SIG-M5 treated with dmso at 0.1 percent for 504 hours (cell line): ENCODE results near the gene RAI1.

ENCODE experiments used
- DNase-seq: peaks from one replicate; lab custom pipeline; 2025; ENCODE audit not compliant: unreplicated experiment; lab: John Stamatoyannopoulos, UW

Gene RAI1

DNA sequence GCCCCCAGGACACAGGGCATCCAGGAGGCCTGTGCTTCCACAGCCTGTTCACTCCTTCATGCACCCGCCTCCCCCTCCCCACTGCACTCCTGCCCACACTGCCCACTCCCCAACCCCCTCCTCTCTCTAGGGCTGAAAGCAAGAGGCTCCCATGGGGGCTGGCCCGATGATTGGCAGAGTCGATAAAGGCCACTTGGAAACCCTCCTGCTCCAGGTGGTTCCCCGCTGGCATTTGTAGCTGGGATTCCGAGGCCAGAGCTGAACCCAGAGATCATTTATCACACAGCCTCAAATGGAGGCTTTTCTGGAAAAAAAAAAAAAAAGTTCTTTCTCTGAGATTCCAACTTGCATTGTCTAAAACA, 81.5 kb downstream of the RAI1 start:
- no peak for DNase-seq

DNA sequence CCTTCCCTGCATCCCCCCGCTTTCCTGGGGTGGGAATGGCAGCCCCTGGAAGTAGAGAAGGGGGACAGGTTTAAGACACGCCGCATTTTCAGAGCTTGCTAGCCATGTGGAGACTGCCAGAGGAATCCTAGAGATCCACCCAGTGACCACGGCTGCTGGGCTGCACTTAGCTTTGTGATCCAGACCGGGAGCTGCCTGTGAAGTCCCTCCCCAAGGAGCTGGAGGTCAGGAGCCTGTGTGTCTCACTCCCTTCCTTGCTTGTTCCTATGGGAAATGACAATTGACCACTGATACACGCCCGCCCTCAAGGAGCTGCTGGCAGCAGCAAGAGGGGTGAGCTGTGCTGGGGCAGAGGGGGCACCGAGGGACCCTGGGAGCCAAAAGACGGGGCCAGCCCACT, 81.9 kb downstream of the RAI1 start:
- no peak for DNase-seq

DNA sequence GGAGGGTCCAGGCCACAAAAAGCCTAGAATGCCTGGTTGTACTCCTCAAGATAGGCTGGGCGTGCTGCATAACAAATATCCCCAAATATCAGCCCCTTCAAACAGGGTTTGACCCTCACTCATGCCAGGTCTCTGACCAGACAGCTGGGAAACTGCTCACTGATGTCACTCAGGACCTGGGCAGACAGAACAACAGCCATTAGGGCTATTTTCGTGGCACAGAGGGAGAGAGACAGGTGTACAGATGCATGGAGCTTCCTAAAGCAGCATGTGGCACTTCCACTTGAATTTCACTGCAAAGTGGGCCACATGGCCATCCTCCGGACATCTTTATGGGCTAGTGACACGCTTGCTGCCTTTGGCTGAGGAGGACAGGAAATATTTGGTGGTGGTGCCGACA, 82.5 kb downstream of the RAI1 start:
- DNase-seq: no peak

DNA sequence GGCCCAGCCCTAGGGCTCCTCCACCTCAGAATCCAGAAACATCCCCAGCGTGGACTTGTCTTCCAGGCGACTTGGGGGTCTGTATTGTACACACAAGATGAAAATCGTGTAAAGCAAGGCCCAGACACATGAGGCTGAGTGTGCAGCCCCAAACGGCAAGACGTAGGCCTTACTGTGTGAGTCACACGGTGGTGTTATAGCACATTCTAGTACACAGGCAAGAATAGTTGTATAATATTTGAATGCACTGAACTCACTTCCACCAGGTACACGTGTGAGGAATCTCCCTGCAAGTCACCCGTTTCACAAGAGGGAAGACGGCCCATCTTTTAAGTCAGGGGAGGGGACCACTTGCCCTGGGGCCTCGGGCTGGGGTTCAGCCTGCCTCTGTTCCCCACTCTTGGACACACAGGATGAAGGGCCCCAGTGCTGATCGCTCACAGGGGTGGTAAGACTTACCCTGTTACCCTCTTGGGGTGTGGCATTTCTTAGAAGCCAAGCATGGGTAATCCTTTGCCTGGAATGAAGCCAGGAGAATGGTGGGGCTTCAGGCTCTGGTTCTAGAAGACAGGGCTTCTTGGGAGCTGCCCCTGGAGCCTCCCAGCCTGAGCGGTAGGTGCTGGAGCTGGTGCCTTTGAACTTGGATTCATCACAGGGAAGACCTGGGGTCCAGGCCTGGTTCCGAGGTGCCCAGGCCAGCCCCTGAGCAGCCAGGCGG, 84.3 kb downstream of the RAI1 start:
- DNase-seq: no peak

DNA sequence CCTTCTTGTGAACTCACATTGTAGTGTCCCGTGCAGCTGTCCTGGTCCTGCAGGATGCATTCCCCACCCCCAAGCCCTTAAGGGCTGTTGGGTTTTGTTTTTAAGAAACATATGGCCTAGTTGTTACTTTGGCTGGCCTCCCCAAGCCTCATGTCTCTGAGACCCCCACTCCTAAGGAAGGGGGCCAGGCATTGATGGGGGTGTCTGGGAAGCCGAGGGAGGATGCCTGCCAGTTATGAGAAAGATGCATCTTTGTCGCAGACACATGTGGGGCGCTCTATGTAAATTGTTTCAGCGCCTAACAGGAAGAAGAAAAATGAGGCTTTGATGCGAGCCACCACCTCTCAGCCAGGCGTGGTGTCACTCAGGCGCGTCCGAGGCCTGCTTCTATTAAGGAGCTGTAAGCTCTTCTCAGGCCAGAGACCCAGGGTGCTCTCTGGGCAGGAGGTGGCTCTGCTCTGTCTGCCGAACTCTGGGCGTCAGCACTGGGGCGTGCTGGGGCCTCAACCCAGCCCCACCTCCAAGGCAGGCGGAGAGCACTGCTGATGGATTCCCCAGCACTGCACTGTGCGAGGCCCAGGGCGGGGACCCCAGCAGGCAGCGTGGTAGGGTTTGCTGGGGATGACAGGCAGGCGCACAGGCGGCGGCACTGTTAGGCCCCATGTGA, 85.0 kb downstream of the RAI1 start:
- no peak for DNase-seq

DNA sequence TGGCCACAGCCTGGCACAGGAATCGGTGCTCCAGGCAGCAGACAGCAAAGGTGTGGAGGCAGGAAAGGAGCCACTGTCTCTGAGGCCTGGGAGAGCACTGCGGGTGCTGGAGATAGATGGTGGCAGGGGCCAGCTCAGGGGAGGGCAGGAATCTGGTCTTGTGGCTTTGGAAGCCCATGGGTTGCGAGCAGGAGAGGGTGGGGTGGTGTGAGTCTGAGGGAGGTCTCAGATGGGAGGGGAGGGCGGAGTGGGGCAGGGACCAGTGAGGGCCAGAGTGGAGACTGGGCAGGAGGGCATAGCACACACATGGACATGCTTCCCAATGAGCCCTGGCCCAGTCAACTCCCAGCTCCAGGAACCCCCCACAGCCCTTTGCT, 85.5 kb downstream of the RAI1 start:
- DNase-seq: no peak

DNA sequence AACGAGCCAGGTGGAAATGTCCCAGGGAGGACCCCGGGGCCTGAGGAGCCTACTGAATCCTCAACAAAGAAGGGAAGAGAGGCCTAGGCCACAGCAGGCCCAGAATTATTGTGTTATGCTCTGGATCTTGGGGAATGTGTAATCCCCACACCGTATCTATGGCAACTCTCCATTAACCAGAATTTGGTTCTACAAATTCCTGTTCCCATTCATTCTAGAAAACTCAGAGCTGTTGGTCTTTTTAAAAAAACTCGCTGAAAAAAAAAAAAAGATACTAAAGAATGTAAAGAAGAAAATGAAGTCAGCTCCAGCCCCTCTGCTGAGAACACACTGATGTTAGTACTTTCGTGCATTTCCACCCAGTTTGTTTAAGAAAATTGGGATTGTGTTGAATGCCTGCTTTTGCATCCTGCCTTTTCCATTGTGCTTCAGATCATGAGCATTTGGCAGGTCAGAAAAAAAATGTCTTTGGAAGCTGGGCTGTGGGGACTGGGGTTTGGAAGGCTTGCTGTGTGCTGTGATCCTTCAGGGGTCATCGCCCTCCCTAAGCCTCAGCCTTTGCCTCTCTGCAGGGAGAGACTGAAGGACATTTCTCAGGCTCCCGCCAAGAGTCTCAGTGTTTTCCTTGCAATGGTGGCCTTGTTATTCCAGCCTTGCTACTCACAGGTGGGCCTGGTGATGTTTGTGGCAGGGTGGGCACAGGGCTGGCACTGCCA, 86.1 kb downstream of the RAI1 start:
- DNase-seq: no peak

DNA sequence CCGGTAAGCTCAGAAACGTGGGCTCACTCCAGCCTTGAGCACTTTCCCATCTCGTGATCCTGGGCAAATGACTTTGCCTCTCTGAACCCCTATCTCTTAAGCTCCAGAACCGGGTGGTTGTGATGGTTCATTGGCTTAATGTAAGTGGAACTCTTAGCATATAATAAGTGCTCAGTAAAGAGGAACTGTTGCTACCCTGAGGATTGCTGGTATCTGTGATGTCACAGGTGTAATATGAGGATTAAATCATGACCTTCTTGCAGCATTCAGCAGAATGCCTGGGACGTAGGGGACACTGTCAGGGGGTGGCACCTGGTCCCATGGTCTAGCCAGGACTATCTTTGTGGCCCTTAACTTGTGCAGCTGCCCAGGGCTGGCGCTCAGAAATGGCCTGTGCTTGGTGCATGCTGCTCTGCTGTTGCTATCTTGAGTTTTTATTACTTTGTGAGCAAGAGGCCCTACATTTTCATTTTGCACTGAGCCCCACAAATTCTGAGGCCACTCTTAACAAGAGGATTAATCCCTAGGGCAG, 86.7 kb downstream of the RAI1 start:
- DNase-seq: no peak

DNA sequence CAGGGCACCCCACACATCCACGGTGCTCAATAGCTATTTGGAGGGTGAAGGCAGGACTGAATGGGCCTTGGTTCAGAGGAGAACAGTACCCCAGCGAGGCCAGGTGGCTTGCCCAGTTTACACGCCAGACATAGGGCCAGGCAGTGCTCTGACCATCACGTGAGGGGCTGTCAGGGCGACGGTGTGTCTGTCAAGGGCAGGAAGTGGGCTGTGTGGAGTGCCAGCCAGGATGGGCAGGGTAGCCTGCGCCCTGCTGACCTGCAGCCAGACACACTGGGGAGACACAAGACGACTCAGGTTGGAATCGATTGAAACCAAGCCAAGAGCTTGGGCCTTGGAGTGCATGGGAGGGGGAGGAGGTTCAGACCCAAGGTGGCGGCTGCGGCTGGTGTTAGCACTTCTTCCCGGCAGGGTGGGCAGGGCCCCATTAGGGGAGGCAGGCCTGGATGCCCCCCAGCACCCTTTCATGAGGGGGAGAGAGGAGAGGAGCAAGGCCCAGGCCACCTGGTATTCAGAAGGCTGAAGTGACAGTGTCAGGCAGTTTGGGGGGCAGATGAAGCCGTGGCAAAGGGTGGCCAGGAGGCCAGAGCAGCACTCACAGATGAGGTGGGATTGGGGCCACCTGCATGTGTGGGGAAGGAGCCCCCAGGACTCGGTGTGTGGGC, 87.3 kb downstream of the RAI1 start:
- DNase-seq: no peak

DNA sequence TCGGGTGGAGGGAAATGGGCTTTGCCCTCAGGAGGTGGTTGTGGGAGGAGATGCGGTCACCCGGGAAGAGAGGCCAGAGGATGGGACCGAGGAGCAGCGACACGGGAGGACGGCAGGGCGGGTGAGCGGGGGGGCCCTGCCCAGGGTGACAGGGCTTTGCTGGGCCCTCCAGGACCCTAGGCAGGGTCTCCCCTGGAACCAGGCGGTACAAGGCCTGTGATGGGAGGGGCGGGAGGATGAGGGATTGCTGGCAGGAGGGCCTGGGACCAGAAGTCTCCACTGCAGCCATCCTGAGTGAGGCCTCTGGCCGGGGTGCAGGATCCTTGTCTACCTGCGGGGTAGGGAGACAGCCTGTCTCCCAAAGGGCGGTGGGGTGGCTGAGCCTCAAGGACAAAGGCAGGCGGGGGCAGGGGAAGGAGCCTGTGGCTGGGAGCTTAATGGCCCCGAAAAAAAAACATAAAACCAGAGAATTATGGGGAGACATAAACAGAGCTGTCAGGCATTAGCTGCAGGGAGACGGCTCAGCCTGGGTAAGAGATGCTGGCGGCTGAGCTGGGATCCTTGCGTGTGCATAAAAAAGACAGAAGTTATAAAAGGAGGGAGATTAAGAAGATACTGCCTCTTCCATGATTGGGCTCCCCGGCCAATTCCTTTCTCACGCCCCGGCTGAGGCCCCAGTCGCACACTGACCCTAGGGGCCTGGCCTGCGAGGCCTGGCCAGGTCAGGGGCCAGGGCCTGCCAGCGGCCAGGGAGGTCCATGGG, 88.8 kb downstream of the RAI1 start:
- DNase-seq: no peak

DNA sequence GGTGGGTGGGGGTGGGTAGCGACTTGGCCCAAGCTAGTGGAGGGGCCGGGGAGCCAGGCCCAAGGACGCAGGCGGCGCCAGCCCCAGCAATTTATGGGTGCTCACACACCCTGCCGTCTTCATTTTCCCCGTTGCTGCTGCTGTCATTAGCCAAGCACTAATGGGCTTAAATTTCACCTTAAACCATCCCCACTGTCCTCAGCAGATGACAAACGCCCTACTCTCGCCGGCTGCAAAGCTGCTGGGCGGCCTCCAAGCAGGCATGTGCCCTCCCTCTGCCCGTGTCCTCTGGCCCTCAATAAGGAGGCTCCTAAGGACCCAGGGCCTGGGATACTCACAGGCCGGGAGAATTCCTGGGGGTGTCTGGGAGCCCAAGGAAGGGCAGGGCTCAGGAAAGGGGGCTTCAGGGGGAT, 89.4 kb downstream of the RAI1 start:
- no peak for DNase-seq

DNA sequence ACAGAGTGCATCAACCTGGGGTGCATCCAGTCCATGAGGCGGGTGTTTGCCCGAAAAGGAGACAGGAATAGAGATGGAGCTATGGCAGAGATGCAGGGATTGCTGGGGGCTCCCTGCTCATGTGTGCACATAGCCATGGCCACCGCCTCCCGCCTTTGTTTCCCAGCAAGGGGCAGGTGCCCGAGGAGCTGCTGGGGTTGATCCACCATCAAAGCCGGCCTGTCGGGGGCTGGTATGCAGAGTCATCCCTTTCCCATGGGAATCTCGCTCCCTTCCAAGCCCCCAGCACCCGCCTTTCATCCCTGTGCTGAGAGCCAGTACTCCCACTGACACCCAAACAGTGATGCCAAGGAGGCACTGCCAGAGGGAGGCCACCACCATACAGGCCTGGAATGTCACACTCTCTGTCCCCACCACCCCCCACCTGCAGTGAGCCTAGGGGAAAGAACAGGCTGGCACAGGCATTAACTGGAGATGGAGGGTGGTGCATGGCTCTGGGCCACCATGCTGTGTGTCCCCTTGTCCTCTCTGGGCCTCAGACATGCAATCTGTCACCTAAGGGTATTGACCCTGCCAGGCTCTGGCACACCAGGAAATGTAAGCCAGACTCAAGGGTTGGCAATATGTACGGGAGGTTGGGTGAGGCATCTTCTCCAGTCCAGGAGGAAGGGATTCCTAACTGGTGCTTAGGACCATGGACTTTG, 90.4 kb downstream of the RAI1 start:
- no peak for DNase-seq

DNA sequence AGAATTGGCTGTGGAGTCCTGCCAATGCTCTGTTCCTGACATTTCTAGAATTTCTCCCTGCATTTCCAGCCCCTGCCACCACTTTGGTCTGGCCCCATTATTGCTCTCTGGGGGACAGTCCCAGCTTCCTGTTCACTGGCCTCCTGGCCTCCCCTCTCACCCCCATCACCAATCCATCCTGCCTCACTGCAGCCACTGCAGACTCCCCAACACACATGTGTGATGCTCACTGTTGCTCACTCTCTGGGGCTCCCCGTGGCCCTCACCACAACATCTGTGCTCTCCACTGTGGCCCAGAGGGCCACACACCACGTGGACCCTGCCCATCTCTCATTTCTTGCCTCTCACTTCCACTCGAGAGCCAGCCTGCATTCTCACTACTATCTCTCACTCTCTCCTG, 91.0 kb downstream of the RAI1 start:
- DNase-seq: no peak

DNA sequence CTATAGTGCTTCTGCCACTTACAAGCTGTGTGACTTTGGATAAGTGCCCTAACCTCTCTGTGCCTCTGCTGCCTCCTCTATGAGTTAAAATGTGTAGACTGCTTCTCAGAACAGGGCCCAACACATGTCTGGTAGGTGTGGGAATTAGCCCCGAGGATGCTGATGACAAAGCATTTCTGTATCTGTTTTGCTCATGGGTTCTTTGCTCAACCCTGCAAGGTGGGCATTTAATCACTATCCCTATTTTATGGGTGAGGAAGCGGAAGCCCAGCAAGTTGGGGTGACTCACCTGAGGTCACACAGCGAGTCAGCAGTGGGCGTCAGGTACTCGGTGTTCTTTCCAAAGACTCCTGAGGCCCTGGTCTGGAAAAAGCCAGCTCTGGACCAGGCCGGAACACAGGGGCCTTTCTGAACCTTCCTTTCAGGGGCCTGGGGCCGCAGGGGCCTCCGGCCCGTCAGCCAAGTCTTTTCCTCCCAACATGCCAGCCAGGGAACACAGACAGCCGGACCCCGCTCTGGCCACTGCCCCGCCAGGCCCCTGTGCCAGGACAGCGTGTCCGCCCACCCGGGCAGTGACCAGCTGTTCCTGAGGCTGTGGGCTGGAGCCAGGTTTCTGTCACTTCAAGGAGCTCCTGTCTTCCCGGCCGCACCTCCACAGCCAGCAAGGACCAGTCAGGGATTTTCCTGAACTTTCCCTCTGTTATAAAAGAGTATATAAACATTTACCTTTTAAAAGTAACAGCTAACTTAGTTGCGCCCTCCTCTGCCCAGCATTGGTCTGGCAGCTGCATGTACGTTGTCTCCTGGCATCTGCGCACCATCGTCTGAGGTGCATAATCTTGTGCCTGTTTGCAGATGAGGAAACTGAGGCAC, 93.0 kb downstream of the RAI1 start:
- DNase-seq: no peak

DNA sequence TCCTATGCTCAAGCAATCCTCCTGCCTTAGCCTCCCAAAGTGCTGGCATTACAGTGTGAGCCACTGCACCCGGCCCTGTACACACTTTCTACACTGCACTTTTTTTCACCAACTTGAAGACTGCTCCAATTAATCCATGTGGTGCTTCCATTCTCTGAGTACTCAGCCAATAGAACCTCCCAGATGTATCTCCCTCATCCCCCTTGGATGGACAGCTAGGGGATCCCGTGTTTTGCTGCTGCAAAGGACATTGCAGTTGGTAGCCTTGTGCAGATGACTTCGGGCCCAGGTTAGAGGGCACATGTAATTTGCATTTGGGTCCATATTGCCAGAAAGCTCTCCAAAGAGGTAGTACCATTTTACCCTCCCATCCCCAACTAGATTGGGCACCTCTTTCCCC, 95.6 kb downstream of the RAI1 start:
- no peak for DNase-seq

DNA sequence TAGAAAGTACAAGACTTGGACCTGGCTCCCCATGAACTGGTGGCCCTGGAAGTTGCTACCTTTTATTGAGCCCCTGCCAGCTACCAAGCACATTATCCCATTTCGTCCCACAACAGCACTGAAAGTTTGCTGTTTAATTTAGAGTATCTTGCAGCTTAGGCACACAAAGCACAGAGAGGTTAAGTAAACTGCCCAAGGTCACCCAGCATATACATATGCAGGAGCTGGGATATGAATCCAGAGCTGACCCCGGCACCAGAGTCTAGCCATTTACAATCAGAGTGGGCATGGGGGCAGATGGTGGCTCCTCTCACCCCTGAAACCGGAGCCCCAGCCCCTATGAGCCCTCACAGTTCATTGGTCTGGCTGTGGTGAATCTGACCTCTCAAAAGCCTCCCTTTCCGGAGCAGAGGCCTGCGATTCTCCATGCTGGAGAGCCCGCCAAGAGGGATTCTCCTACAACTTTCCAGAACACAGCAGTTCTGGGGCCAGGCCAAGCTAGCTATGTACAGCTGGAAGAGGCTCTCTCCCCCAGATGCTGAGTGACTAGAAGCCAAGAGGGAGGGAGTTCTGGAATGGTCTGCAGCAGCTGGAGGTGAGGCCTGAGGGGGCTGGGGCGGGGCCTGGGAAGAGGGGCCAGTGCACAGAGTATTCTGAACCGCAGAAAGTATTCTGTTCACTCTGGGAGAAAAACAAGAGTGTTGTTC, 97.2 kb downstream of the RAI1 start:
- DNase-seq: no peak

DNA sequence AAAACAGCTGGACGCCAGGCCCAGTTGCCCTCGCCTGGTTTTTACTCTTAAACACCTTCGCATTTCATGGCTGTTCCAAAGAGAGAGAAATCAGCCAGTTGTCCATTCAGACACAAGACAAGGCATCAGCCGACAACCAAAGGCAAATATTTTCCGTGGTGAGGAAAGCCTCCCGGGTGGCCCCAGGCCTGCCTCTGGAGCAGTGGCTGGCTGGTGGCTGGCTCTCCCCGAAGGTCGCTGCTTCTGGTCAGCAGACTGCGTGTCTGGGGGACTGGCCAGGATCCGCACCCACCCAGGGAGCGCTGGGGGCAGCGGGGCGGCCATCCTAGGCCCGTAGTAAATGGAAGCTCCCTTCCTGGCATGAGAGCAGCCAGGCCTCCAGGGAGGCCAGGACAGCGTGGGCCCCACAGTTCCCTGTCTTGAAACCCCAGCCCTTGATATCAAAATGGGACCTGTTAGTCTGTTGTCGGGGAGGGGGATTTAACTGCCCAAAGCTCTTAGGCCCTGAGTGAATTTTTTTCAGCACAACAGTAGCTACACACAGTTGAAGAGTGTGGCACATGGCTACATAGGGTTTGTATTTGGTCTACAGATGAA, 97.9 kb downstream of the RAI1 start:
- DNase-seq: no peak

DNA sequence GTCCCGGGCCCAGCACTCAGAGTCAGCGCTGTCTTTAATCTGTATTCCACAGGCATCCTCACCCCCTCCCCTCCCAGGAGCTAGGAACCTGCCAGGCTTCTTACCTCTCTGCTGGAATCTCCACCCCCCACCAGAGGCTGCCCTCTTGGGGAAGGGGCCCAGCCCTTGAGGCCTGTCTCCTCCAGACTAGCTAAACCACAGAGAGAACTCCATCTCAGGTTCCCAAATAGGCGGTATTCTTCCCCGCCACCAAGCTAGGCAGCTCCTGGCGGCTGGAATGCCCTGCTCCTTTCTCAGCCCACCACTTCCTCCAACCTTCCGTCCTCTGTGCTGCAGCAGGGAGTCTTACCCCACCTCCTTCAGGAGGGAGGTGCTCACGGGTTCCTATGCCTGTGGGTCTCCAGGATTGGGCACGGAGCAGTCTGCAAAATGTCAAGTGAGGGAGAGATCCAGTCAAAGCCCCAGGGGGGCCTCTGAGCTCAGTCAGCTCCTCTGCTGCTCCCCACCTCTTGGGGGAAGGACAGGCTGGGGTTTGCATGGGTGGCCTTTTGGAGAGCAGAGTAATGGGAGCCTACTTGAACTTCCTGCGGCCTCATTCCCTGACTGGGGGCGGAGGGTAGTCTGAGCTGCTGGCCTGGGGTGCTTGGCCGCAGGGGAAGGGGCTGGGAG, 99.8 kb downstream of the RAI1 start:
- DNase-seq: no peak
